ENCODE results near the gene TMTC4.

TMTC4 gene

GRCh38 chr13:100600915-100601314 lies 73.7 kb downstream of the TMTC4 start:
- TF ChIP-seq ZFP30 (CRISPR knock-in tag; IDR thresholded peaks at IDR 0.05) (no peak), ZNF70 (CRISPR knock-in tag; IDR thresholded peaks at IDR 0.05) (no peak), ZC3H10 (CRISPR knock-in tag; IDR thresholded peaks at IDR 0.05) (no peak), BACH2 (CRISPR knock-in tag; IDR thresholded peaks at IDR 0.05; ENCODE audit: borderline replicate concordance) (no peak), ZFP3 (CRISPR knock-in tag; IDR thresholded peaks at IDR 0.05) (no peak), PATZ1 (CRISPR knock-in tag; IDR thresholded peaks at IDR 0.05; ENCODE audit: borderline replicate concordance) (no peak), OSR1 (CRISPR knock-in tag; IDR thresholded peaks at IDR 0.05) (no peak), CREB5 (CRISPR knock-in tag; IDR thresholded peaks at IDR 0.05; ENCODE audit: low read depth) (no peak)
- ATAC-seq = no peak

- no peak for TF ChIP-seq CREB5 (CRISPR knock-in tag; IDR thresholded peaks at IDR 0.05; ENCODE audit: low read depth)
- TF ChIP-seq BACH2 (CRISPR knock-in tag; IDR thresholded peaks at IDR 0.05; ENCODE audit: borderline replicate concordance) = no peak
- TF ChIP-seq ZNF70 (CRISPR knock-in tag; IDR thresholded peaks at IDR 0.05) = no peak
- TF ChIP-seq ESRRG (CRISPR knock-in tag; IDR thresholded peaks at IDR 0.05) = no peak
- no peak for TF ChIP-seq CSRNP3 (CRISPR knock-in tag; IDR thresholded peaks at IDR 0.05)
- no peak for TF ChIP-seq GLIS3 (CRISPR knock-in tag; IDR thresholded peaks at IDR 0.05)
- TF ChIP-seq PPARA (CRISPR knock-in tag; IDR thresholded peaks at IDR 0.05; ENCODE audit: borderline replicate concordance) = no peak
- TF ChIP-seq ZNF8 (CRISPR knock-in tag; IDR thresholded peaks at IDR 0.05) = no peak
- TF ChIP-seq CSDC2 (CRISPR knock-in tag; IDR thresholded peaks at IDR 0.05) = no peak
- no peak for TF ChIP-seq ARNTL (CRISPR knock-in tag; IDR thresholded peaks at IDR 0.05; ENCODE audit: borderline replicate concordance, low read depth)
- ATAC-seq = no peak
Measured at GRCh38 chr13:100600461-100600860, 74.1 kb downstream of the TMTC4 start.

- TF ChIP-seq TSHZ2 (CRISPR knock-in tag; IDR thresholded peaks at IDR 0.05) = no peak
- no peak for TF ChIP-seq ZNF565 (CRISPR knock-in tag; conservative IDR thresholded peaks at IDR 0.05; ENCODE audit: low read depth)
- TF ChIP-seq TCF4 (CRISPR knock-in tag; IDR thresholded peaks at IDR 0.05; ENCODE audit: borderline replicate concordance) = no peak
- TF ChIP-seq POU6F1 (CRISPR knock-in tag; IDR thresholded peaks at IDR 0.05; ENCODE audit: borderline replicate concordance, low read depth) = no peak
- TF ChIP-seq ARNTL (CRISPR knock-in tag; IDR thresholded peaks at IDR 0.05; ENCODE audit: borderline replicate concordance, low read depth) = no peak
- no peak for TF ChIP-seq CSRNP3 (CRISPR knock-in tag; IDR thresholded peaks at IDR 0.05)
- no peak for TF ChIP-seq ZFP3 (CRISPR knock-in tag; IDR thresholded peaks at IDR 0.05)
- no peak for TF ChIP-seq GLIS3 (CRISPR knock-in tag; IDR thresholded peaks at IDR 0.05)
- TF ChIP-seq ISL1 (CRISPR knock-in tag; IDR thresholded peaks at IDR 0.05) = no peak
- TF ChIP-seq SNAI2 (CRISPR knock-in tag; IDR thresholded peaks at IDR 0.05) = no peak
- no peak for TF ChIP-seq CSDC2 (CRISPR knock-in tag; IDR thresholded peaks at IDR 0.05)
- TF ChIP-seq ESRRG (CRISPR knock-in tag; IDR thresholded peaks at IDR 0.05) = no peak
- no peak for TF ChIP-seq ZNF8 (CRISPR knock-in tag; IDR thresholded peaks at IDR 0.05)
- TF ChIP-seq OSR1 (CRISPR knock-in tag; IDR thresholded peaks at IDR 0.05) = no peak
- no peak for TF ChIP-seq ZNF70 (CRISPR knock-in tag; IDR thresholded peaks at IDR 0.05)
- no peak for TF ChIP-seq ZC3H10 (CRISPR knock-in tag; IDR thresholded peaks at IDR 0.05)
- TF ChIP-seq RARB (CRISPR knock-in tag; IDR thresholded peaks at IDR 0.05) = no peak
- no peak for TF ChIP-seq BACH2 (CRISPR knock-in tag; IDR thresholded peaks at IDR 0.05; ENCODE audit: borderline replicate concordance)
- no peak for TF ChIP-seq PPARA (CRISPR knock-in tag; IDR thresholded peaks at IDR 0.05; ENCODE audit: borderline replicate concordance)
- TF ChIP-seq PATZ1 (CRISPR knock-in tag; IDR thresholded peaks at IDR 0.05; ENCODE audit: borderline replicate concordance) = no peak
- no peak for ATAC-seq
Measured at GRCh38 chr13:100597253-100597652, 77.3 kb downstream of the TMTC4 start.
